IPS-15b (cell line): ENCODE results near the gene KRTAP27-1.

ENCODE experiments used
- H3K27me3 ChIP-seq: one replicate; pipeline ENCODE4 v1.6.1; 2013; ENCODE audit warnings: low read length; ENCODE audit not compliant: control insufficient read depth, insufficient read depth
- H3K36me3 ChIP-seq: one replicate; pipeline ENCODE4 v1.6.1; 2013; ENCODE audit warnings: low read length; ENCODE audit not compliant: control insufficient read depth, insufficient read depth
- H3K4me1 ChIP-seq: one replicate; pipeline ENCODE4 v1.6.1; 2013; ENCODE audit warnings: mild to moderate bottlenecking, low read length; ENCODE audit not compliant: control insufficient read depth, insufficient read depth
- H3K4me3 ChIP-seq: one replicate; pipeline ENCODE4 v1.5.1; 2013; ENCODE audit warnings: low read depth, low read length
- H3K9ac ChIP-seq: one replicate; pipeline ENCODE4 v1.6.1; 2013; ENCODE audit warnings: low read depth, mild to moderate bottlenecking, low read length
- H3K9me3 ChIP-seq: one replicate; pipeline ENCODE4 v1.6.1; 2013; ENCODE audit warnings: mild to moderate bottlenecking, low read length; ENCODE audit not compliant: control insufficient read depth, insufficient read depth

Gene KRTAP27-1

GRCh38 chr21:30337772-30338171 lies 278 bp upstream of the KRTAP27-1 start:
- no peaks in the 10 kb centered on the region for H3K27me3 ChIP-seq
- no peak overlapping the region for H3K4me3 ChIP-seq
- H3K36me3 ChIP-seq = no peaks in the 10 kb centered on the region
- no peaks in the 10 kb centered on the region for H3K9me3 ChIP-seq
- no peak overlapping the region for H3K9ac ChIP-seq
- no peaks in the 10 kb centered on the region for H3K4me1 ChIP-seq

- Histone ChIP-seq H3K27me3 (no peaks in the 10 kb centered on the region), H3K9me3 (no peaks in the 10 kb centered on the region), H3K4me3 (no peak overlapping the region)
Measured at GRCh38 chr21:30336596-30336995, 898 bp downstream of the KRTAP27-1 start.

GRCh38 chr21:30333736-30334135 lies 3.8 kb downstream of the KRTAP27-1 start:
- H3K36me3 ChIP-seq = no peaks in the 10 kb centered on the region
- H3K4me3 ChIP-seq = no peak overlapping the region
- no peaks in the 10 kb centered on the region for H3K4me1 ChIP-seq
- no peak overlapping the region for H3K9ac ChIP-seq
- H3K9me3 ChIP-seq = no peaks in the 10 kb centered on the region
- no peaks in the 10 kb centered on the region for H3K27me3 ChIP-seq

More at GRCh38 chr21:30336596-30336995, 898 bp downstream of the KRTAP27-1 start:
- Histone ChIP-seq H3K4me1 (no peaks in the 10 kb centered on the region), H3K9ac (no peak overlapping the region), H3K36me3 (no peaks in the 10 kb centered on the region)

DNA sequence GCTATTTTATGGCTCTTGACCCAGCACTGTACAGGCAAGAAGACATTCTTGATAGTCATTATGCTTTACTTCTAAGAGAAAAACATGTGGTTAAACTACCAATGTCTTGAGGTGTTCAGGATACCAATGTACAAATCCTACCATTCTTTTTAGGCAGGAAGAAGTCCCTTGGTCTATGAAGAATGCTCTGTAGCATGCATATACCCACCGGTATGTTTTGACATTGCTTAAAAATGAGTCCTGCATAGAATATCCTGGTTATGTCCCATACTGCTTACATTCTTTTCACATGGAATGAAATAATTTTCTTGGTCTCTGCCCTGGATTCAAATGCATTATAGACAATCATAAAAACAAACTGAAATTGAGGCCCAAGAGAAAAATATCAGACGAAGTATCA lies 4.8 kb downstream of the KRTAP27-1 start:
- Histone ChIP-seq H3K4me3 (no peak overlapping the region), H3K4me1 (no peaks in the 10 kb centered on the region), H3K36me3 (no peaks in the 10 kb centered on the region), H3K27me3 (no peaks in the 10 kb centered on the region), H3K9ac (no peak overlapping the region), H3K9me3 (no peaks in the 10 kb centered on the region)

DNA sequence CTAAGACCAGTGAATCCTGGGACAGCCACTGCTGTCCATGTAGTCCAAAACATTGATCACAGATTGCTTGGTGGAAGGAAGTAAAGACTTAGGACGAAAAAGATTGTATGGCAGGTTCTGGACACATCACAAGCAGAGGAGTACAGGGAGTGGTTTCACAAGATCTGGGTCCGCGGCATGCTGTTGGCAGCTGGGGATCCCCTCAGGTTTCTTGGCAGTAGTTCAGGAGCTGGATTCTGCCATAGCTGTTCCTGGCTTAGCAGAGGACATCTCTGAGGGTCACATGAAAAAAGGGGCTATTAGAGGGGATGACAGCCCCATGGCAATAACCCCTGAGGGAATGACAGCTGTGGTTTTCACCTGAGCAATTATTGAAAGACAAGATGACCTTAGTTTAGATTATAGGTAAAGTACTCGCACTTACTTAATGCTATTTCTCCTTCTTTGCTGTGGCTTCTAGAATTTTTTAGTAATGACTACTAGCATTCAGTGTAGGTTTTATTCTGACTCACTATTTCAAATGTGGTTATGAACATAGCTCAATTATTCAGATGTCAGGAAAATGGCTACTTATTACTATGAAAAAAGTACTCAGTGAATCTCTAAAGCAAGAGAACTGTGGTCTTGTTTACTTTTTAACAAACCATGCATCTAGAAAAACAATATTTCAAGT lies 8.2 kb downstream of the KRTAP27-1 start:
- Histone ChIP-seq H3K36me3 (no peaks in the 10 kb centered on the region), H3K9ac (no peak overlapping the region), H3K27me3 (no peaks in the 10 kb centered on the region), H3K4me3 (no peak overlapping the region), H3K9me3 (no peaks in the 10 kb centered on the region), H3K4me1 (no peaks in the 10 kb centered on the region)

DNA sequence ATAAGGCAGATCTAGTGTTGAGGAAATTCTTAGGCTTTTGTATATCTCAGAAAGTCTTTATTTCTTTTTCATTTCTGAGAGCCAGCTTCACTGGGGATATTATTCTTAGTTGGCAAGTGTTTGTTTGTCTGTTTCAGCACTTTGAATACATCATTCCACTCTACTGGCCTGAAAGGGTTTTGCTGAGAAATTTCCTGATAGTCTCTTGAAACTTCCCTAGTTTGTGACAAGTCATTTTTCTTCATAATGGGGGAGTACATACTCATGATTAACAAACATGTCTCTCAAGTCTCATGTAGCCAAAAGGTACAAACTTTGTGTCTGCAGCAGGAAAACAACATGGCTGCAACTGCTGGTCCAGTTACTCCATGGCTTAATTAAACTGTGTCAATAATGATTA lies 11.1 kb downstream of the KRTAP27-1 start:
- Histone ChIP-seq H3K4me3 (no peak overlapping the region), H3K9ac (no peak overlapping the region), H3K36me3 (no peaks in the 10 kb centered on the region), H3K4me1 (no peaks in the 10 kb centered on the region), H3K9me3 (no peaks in the 10 kb centered on the region), H3K27me3 (no peaks in the 10 kb centered on the region)

GRCh38 chr21:30320215-30320614 lies 17.3 kb downstream of the KRTAP27-1 start, which contains the start of gene KRTAP26-1:
TSS of gene KRTAP26-1 (minus strand) at chr21:30320315. CDS start at chr21:30320035, 280 bp downstream.
- Histone ChIP-seq H3K27me3 (no peaks in the 10 kb centered on the region), H3K9ac (no peak within 1 kb of the TSS), H3K4me3 (no peak within 1 kb of the TSS), H3K9me3 (no peaks in the 10 kb centered on the region), H3K36me3 (no peaks in the 10 kb centered on the region), H3K4me1 (no peaks in the 10 kb centered on the region)

DNA sequence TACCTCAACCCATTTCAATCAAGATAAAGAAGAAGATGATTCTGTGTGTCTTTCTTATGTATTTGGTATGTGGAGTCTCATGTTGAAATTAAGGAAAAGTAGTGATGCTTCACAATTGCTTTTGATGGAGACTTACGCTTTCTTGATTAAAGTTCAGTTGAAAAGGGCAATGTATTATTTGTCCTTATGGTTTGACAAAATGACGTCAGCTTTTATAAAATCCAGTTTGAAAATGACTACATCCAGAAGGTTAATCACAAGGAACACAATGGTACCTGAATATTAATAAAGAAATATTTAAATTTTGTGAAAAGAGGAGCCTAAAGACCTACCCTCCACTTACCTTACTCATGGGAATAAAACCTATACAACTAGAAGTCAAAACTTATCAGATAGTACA lies 21.8 kb downstream of the KRTAP27-1 start:
- H3K9ac ChIP-seq = no peak overlapping the region
- H3K4me1 ChIP-seq = no peaks in the 10 kb centered on the region
- no peaks in the 10 kb centered on the region for H3K36me3 ChIP-seq
- no peaks in the 10 kb centered on the region for H3K9me3 ChIP-seq
- H3K4me3 ChIP-seq = no peak overlapping the region
- no peaks in the 10 kb centered on the region for H3K27me3 ChIP-seq

GRCh38 chr21:30306884-30307283 lies 30.6 kb downstream of the KRTAP27-1 start:
- Histone ChIP-seq H3K9me3 (no peaks in the 10 kb centered on the region), H3K27me3 (no peaks in the 10 kb centered on the region), H3K4me1 (no peaks in the 10 kb centered on the region), H3K36me3 (no peaks in the 10 kb centered on the region), H3K4me3 (no peak overlapping the region), H3K9ac (no peak overlapping the region)

DNA sequence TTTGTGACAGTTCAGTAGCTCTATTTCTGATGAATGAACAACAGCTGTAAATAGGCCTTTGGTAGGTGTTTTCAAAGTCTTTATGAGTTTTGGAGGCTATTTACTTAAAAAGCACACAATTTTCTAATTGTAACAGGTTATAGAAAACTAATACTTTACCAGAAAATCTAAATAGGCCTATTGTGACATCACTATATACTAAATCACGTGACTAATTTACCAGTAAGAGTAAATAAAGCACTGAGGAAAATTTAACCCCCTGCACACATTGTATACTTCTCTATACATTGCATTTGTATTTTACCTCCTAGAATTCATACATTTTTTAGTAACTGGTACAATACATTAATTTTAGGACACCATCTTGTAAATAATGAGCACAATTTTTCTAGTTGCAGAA lies 32.4 kb downstream of the KRTAP27-1 start:
- Histone ChIP-seq H3K27me3 (no peaks in the 10 kb centered on the region), H3K9ac (no peak overlapping the region), H3K4me1 (no peaks in the 10 kb centered on the region), H3K9me3 (no peaks in the 10 kb centered on the region), H3K4me3 (no peak overlapping the region), H3K36me3 (no peaks in the 10 kb centered on the region)

DNA sequence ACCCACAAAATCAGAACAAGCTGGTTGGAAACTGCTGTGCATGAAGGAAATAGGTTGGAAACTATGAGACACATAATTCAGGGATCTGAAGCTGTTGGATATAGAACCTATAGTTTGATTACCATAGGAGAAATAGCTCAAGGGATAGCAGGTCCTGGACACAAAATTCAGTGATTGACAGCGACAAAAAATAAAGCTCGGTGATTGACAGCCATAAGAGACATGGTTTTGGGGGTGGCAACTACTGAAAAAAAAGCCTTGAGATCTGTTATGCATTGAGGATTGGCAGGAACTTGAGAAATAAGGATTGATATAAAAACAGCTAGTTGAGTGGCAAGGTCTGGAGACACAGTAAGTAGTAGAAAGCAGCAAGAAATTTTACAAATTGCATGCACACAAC lies 48.3 kb downstream of the KRTAP27-1 start, which contains the start of gene KRTAP25-1:
Gene KRTAP25-1 (minus strand): TSS at position 300 of the 400 bp plus-strand sequence. CDS start 24 bp downstream, at position 276.
- H3K4me1 ChIP-seq = no peaks in the 10 kb centered on the region
- no peaks in the 10 kb centered on the region for H3K36me3 ChIP-seq
- no peak within 1 kb of the TSS for H3K4me3 ChIP-seq
- H3K9ac ChIP-seq = no peak within 1 kb of the TSS
- no peaks in the 10 kb centered on the region for H3K9me3 ChIP-seq
- no peaks in the 10 kb centered on the region for H3K27me3 ChIP-seq
